ENCODE data around the gene NDST3.
A peak's percentile ranks its signal among the peaks of the same experiment; 100 is the strongest.
"Not testable (repeated sequence)": the region's sequence is repeated elsewhere in the genome, so short reads cannot be mapped to it uniquely, and the experiment has no call there.

The NDST3 gene

DNA sequence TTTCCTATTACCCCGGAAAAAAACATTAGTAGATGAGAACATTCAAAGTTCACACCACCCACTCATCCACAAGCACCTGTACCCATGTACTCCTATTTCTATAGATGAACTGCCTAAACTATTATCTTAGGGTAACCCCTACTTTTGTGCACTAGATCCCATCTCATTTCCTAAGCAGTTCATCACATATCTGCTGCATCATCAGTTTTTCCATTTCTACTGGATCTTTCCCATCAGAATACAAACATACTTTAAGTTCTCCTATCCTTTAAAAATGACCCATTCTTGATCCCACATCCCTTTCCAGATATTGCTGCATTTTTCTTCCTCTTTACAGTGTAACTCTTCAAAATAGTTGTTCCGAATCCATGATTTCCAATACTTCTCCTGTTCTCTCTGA lies 237.5 kb downstream of the NDST3 start:
- no peak for DNase-seq (ENCODE audit: low read depth in 2 of 2)

- DNase-seq (ENCODE audit: low read depth in 2 of 2) = no peak
Measured at GRCh38 chr4:118273642-118274041, 239.4 kb downstream of the NDST3 start.

GRCh38 chr4:118276580-118276979 lies 242.3 kb downstream of the NDST3 start:
- no peak for DNase-seq (ENCODE audit: low read depth in 2 of 2)

GRCh38 chr4:118277243-118277642 lies 243.0 kb downstream of the NDST3 start:
- DNase-seq (ENCODE audit: low read depth in 2 of 2) = no peak

DNA sequence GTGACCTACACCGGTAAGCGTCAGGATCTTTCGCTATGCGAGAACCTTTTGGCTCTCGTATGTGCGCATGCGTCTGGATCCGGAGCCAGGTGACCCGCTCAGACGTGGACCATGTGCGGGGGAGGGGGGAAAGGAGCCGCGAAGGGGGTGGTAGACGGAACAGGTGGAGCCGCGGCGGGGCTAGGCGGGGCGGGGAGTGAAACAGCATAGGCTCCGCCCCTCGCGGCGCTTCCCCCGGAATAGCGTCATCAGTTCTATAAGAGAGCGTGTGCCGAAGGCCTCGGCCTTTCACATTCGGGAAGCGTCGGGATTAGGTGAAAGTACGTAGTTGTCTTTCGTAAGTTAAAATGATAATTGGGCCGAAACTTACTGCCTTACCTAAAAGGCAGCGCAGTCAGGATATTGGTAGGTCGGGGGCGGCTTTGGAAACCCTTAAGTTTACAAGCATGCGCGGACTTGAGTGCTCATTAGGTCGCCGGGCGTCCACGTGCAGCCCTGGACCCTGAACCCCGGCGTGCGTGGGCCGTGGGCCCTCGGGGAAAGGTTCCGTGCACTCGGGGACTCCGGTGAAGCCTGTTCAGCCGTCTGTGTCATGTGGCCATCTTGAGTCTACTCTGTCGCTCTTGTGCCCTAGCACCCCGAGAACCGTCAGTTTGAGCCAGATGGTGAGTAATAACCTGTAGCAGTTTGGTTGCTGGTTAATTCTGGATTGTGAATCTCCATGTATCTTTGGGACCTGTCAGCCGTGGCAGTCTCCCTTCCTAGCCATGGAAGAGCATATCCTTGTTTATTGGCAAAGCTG lies 244.4 kb downstream of the NDST3 start:
- peak; percentile 97 for DNase-seq (ENCODE audit: low read depth in 2 of 2)

DNA sequence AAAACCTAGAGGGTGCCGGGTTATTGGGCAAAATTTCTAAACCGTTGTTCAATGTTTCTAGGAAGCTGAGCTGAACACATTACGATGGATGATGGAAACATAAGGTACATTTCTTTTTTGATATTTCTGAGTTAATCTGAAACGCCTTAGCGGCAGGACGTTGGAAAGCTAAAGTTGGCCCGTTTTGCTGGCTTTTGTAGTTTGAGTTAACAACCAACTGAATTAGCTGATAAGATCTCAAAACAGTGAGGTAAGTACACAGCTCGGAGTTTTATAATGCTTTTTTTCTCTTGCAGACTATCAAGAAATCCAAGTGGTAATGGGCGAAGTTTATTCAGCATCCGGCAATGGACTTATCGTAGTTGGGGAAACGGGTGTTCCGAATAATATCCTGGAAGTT lies 245.0 kb downstream of the NDST3 start:
- DNase-seq (ENCODE audit: low read depth in 2 of 2) = no peak

GRCh38 chr4:118279920-118280432 lies 245.7 kb downstream of the NDST3 start:
- no peak for DNase-seq (ENCODE audit: low read depth in 2 of 2)

- peak in 1 of 2 experiments; percentile 31 for DNase-seq (ENCODE audit: low read depth in 2 of 2)
Measured at GRCh38 chr4:118280501-118281218, 246.4 kb downstream of the NDST3 start.

DNA sequence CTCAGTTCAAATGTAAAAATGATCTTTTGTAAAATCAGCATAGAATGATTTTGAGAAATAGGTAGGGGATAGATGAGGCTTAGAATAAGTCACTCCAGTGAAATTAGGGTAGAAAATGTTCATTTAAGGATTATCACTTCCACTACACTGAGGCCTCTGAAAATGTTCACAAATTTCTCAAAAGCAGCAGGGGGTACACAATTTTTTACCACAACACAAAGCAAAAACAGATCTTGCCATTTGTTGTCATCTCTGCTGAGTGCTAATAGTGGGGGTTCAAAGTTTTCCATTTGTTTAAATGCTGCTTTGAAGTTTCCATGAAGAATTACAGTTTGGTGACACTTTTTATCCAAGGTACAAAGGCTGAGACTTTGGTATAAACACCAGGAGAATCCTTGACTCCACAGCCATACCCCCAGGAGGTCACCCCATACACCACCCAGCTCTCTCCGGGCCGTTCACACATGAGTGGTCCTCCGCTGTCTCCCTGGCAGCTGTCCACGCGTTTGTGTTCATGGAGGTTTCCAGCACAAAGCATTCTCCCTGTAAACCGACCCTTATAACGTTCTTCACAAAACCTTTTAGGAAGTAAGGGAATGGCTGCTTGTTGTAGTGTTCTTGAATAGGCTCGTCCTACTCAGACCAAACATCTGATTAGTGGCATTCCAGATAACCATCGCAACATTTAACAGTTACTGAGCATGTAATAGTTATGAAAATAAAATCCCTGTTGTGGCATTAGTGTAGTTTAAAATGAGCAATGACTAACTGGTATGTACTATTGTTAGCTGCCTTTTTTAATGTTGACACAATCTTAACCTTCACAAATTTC lies 247.5 kb downstream of the NDST3 start:
- DNase-seq (ENCODE audit: low read depth in 2 of 2) = no peak

DNA sequence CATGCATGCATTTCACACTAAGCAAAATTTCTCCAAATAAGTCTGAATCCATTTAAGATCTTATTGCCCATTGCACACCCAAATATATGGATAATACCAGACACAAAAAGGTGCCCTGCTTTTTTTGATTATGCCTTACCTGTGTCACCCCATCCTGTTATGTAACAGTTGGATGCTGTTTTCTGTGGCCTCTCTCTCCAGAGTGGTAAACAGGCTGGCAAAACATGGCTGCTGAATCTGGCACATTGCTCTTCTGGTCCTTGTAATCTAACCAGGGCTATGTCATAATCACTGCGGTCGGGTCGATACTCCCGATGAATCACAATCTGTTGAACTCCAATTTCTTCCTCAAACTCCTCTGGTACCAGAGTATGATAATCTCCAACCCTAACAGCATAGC lies 248.4 kb downstream of the NDST3 start:
- peak in 1 of 2 experiments; percentile 28 for DNase-seq (ENCODE audit: low read depth in 2 of 2)

GRCh38 chr4:118284169-118284568 lies 249.9 kb downstream of the NDST3 start:
- no peak for DNase-seq (ENCODE audit: low read depth in 2 of 2)

DNA sequence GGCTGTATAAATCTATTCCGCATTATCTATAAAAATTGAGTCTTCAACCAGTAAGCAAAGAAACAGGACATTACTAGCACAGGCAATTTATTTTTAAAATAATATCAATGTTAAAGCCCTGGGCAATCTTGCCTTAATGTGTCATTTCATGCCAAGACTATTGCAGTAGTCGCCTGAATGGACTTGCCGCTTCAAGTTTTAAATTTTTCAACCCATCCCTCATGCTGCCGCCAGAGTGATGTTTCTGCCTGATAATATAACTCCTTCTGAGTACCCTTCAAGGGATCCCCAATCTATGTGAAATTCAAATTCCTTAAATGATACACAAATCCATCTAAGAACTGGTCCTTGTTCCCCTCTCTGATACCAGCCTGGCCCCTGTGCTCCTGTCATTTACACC lies 251.6 kb downstream of the NDST3 start:
- DNase-seq (ENCODE audit: low read depth in 2 of 2) = no peak

DNA sequence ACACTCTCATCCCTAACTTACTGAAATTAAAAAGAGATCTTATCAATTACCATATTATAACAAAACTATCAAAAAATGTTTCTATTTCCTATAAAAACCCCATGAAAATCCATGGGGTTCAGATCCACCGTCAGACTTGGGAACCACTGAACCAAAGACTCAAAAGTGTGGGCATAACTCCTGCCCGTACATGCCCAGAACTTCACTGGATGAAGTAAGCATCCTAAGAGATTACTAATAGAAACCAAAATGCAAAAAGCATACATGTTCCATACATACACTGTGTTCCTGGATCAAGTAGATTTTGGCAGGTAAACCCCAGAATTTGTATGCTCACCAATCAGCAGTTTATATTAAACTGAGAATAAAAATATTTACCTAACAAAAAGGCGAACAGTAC lies 252.4 kb downstream of the NDST3 start:
- no peak for DNase-seq (ENCODE audit: low read depth in 2 of 2)

DNA sequence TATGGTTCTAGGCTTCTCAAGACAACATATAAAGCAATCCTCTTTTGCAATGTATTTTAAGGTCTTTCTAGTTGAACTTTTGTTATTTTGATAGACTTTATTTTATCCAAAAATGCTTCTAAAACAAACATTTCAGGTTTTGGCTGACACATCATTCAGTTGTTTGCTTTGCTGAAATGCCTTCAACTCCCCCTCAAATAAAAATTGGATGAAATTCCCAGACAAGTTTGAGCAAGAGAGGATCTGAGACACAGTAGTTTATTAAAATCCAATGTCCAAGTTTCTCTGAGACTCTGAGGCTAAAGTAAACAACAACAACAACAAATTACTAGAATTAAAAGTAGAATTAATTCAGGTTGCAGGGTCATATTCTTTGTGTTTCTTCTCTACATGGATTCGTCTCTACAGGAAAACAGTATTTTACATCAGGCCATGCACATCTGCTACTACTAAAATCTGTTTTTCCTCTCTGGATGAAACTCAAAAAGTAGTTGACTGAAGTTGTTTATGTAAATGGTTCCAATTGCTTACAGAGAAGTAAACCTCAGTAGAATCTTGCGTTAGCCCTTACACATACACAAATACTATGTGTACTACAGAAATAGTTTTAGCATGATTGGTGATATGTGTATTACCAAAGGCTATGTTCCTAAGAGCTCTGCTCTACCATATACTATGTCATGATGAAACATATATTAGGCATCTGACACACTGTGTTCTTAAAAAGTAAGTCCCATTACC lies 253.6 kb downstream of the NDST3 start:
- DNase-seq (ENCODE audit: low read depth in 2 of 2) = no peak

DNA sequence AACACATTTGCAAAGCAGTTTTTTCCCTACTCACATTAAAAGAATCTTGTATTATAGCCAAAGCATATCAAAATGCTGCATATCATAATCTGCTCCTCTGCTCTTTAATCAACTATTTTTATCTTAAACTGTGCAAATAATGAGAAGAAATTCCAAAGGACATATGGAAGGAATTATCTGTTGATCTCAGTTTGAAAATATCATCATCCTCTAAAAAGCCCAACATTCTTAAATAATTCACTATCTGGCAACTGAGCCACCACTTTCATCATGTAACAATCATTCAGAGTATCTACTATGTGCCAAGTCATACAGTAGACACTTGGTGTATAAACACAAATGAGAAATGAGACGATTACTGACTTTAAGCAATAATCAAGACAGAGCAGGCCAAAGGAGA lies 255.5 kb downstream of the NDST3 start:
- no peak for DNase-seq (ENCODE audit: low read depth in 2 of 2)

- DNase-seq (ENCODE audit: low read depth in 2 of 2) = no peak
Measured at GRCh38 chr4:118290951-118291350, 256.7 kb downstream of the NDST3 start.

- no peak for DNase-seq (ENCODE audit: low read depth in 2 of 2)
Measured at GRCh38 chr4:118296729-118297128, 262.4 kb downstream of the NDST3 start.

DNA sequence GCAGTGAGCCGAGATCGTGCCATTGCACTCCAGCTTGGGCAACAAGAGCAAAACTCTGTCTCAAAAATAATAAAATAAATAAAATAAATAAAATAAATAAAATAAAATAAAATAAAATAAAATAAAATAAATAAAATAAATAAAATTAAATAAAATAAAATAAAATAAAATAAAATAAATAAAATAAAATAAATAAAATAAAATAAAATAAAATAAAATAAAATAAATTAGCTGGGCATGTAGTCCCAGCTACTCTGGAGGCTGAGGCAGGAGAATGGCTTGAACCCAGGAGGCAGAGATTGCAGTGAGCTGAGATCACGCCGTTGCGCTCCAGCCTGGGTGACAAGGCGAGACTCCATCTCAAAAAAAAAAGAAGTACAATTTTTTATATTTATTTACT lies 265.3 kb downstream of the NDST3 start:
- not testable (repeated sequence) for DNase-seq (ENCODE audit: low read depth in 2 of 2)

DNA sequence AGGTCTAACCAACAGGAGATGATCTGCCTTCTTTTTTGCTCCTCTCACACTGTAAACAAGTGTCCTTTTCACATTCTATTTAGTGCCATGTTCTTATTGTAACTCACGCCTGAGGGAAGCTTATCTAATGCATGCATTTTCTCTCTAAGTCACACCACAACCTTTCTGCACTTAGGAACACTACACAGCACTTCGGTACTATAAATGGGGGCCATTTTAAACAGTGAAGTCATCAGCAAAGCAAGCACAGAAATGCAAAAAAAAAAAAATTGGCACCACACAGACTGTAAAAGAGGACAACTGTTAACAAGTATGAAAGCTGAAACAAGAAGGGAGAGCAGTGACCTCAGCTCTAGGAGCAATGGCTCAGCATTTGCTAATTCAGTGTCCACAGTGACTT lies 273.4 kb downstream of the NDST3 start:
- no peak for DNase-seq (ENCODE audit: low read depth in 2 of 2)

Measured in stimulated activated CD4-positive, alpha-beta T cell treated with anti-CD3 and anti-CD28 coated beads, Interleukin-12 subunit alpha, Interleukin-12 subunit beta, amount 100 ng/mL, for 24 hours (primary cell).